NCI-H82 (cell line): ENCODE results near the gene DUOXA2.
"Not testable (repeated sequence)": the region's sequence is repeated elsewhere in the genome, so short reads cannot be mapped to it uniquely, and the experiment has no call there.

Source experiments
- DNase-seq: peaks from one replicate; lab custom pipeline; 2025; lab: John Stamatoyannopoulos, UW

DUOXA2 gene

DNA sequence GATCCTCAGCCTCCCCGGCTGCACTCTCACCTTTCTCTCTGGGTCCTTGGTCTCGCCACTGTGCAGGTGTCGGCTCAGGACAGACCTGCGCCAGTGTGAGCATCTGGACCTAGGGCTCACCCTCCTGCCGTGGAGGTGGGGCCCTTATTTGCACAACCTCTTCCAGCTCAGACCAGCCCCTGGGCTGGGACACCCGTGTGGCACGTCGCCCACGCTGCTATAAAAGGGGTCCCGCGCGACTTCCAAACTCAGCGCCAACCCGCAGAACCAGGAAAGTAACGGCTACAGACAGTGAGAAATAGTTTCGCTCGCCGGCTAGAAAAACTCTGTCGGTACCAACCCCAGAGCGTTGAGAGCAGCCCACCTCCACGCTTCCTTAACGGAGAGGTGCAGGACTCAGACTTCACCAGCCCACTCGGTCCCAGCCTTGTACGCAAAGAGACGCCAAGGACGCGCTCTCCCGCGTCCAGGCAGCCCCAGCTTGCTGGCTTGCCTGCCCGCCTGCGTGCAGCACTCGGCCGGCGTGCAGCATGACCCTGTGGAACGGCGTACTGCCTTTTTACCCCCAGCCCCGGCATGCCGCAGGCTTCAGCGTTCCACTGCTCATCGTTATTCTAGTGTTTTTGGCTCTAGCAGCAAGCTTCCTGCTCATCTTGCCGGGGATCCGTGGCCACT is at the start of gene DUOXA2, which contains the start of gene DUOX2:
Gene DUOXA2 (plus strand): TSS at position 251 of the 675 bp plus-strand sequence. CDS start 280 bp downstream, at position 531.
Gene DUOX2 (minus strand): TSS at position 97 of the 675 bp plus-strand sequence. CDS start 761 bp downstream, outside the sequence.
- DNase-seq = no peak

DNA sequence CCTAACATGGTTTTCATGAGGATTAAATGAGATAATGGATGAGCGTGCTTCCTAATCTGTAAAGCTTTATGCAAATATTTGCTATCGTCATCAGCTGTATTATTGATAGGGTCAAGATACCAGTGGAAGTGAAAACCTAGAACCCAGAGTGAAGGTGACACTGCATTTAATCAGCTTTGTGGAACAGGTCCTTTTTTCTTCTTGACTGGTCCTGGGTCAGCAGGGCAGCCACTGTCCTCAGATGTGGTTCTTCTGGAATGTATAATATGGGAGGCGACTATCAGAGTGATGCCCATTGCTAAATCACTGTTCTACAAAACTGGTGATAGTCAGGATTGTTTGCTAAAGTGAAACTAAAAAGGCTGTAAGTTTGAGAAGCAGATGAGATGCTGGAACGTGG is 49.7 kb upstream of the DUOXA2 start:
- DNase-seq = no peak

DNA sequence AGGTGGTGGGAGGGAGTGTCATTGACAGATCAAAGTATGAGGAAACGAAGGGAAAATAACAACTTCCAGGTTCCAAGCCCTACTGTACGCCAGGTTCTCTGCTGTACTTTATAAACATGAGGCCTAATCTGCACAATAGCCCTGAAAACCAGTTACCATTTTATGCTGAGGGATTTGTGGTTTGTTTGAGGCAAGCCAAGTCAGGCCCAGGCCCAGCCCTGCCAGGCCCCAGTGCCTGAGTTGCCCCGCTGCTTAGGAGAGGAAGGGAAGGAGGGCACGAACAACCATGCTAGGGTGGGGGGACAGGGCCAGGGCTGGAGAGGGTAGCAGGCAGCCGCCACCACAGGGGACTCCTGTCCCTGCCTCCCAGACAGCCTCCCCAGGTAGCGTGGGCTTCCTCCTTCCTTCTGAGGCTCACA is 44.2 kb upstream of the DUOXA2 start:
- not testable (repeated sequence) for DNase-seq

DNA sequence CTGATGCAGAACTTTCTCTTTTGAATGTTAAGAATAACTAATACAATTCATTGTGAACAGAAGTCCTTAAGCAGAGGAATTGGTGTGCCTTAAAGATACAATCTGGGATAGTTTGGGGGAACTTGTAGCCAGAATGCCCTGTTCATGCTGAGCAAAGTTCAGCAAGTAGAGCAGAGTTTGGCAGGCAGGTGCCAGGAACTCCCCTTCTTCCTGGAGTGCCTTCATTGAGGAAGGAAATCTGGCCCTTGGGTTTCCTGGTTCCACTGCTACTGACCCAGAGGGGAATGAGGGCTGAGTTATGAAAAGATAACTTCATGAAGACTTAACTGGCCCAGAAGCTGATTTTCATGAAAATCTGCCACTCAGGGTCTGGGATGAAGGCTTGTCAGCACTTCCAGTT is 40.5 kb upstream of the DUOXA2 start:
- DNase-seq = not testable (repeated sequence)

DNA sequence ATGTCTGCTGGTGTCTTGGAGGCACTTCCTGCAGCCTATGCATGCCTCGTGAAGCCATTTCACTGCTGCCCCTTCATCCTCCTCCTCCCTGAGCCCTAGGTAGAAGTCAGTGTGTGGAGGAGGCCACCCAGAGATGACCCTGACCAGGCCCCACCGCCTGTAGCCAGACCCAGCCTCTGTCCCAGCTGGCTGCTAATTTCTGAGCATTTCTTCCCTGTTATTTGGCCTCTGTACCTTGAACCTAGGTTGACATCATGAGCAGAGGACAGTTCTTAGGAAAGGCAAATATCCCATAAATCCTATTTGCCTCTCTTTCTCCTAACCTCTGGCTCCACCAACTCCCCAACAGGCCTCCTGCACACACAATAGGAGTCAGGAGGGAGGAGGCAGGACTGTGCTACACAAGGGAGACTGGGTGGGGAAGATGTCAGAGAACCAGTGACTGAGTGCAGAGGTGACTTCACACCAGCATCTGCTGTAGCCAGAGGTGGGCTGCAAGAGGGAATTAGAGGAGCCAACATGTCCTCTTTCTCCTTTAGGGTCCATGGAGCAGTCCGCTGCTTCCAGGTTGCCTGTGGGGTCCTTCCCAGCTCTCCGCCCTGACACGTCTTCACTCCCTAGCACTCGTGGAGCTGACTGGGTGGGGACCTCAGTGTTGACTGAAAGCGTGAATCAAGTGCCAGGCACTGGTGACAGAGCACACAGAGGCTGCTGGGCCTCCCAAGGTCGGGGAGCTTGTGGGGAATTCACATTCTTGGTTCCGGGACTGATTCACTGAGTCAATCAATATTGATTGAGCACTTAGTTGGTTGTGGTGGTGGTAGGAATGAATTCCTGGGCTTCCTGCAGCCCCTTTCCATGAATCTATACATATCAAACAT is 38.4 kb upstream of the DUOXA2 start:
- not testable (repeated sequence) for DNase-seq

DNA sequence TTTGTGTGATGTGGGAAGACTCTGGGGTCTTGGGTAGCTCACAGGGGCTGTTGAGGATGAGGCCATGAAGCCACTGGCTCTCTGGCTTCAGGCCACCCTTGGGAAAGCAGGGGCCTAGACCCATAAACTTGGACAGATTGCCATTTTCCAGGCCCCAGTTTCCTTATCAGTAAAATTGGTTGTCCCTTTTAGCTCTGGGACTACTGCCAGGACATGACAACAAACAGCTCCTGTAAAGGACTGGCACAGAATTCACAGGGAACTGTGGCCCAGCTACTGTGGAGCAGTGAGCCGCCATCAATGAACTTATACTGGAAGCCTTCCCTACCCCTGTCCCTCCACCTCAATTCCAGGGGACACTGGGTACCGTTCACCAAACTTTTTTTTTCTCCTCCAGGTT is 36.7 kb upstream of the DUOXA2 start:
- not testable (repeated sequence) for DNase-seq

DNA sequence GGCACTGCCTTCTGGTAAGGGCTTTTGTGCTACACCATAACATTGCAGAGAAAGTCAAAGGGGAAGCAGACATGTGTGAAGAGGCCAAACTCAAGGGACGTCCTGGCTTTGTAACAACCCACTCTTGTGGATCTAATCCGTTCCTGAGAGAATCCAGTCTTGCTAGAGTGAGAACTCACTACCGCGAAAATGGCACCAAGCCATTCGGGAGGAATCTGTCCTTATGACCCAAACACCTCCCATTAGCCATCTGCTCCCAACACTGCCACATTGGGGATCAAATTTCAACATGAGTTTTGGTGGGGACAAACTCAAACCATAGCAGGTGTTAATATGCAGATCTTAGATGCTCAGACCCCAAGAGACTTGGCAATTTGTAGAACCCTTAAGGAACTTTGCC is 34.9 kb upstream of the DUOXA2 start:
- peak; percentile 35 for DNase-seq

DNA sequence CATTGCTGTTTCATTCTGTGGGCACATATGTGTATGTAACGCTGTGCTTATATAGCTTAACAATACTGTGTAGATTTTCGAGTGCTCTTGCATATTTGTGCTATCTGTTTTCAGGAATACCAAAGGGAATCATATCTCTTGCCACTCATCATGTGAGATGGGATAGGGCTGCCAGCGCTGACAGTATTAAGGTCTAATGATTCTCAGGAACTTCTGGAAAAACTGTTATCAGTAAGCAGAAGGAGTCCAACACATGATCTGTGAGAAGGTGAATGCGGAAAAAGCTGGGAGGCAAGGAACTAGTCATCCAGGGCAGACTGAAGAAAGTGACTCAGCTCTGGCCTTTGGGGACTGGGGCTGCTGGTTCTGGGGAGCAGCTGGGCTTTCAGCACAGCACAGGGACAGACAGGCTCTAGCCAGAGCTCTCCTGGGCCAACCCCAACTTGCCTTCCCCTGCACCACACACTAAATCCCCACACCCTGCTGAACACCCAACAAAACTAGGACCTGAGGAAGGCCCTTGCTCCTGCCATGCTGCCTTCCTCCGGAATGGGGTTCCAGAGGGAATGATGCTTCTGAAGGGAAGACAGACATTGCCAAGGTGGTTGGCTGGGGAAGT is 34.4 kb upstream of the DUOXA2 start:
- DNase-seq = not testable (repeated sequence)

DNA sequence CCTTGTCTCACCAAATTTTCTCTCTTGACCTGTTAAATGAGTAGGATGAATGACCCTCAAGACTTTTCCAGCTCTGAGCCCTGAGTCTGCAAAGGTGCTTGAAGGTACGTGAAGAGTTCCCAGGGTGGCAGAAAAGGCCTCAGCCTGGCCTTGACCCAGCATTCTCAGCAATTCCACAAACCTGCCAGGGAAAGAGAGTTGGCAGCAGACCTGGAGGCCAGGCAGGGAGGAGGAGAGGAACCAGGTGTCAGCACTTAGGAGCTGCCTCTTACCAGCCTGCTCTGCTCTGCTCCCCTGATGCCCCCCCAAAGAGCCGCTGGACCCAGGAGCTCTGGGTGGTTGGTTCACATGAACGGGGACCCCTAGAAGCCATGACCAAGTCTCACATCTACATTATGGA is 33.5 kb upstream of the DUOXA2 start:
- DNase-seq = not testable (repeated sequence)

DNA sequence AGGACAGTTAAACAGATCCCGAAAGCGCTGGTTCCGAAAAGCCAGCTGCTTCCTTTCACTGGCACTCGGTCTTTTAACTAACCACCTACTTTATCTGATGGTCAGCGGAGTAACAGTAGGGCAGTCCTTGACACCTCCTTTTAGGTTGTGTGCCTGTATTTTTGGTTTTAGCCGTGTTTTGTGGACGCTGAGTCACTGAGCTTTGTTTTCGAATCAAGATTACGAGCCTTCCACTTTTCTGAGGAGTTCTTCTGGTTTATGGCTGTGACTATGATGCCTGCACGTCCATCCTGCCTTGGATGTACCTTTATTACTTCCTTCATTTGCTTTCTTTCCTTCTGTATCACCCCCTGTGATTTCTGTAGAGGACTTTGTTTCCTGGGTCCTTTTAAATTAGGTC is 31.7 kb upstream of the DUOXA2 start:
- not testable (repeated sequence) for DNase-seq

DNA sequence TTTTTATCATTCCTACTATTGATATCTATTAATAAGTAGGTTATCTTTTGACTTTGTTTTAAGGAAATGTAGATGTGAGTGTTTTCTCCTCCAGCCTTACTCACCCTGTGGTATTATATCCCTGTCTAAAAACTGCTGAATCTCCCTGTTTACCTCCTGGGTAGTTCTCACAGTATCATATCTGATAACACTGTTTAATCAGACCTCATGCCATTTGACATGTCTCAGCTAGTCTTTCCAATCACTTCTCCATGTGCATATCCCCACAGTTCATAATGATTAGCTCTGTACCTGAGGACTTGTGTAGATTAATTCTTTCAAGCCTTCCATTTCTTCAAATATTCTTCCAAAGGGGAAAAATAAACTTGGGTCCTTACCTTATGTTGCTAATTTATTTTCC is 30.9 kb upstream of the DUOXA2 start:
- DNase-seq = no peak

DNA sequence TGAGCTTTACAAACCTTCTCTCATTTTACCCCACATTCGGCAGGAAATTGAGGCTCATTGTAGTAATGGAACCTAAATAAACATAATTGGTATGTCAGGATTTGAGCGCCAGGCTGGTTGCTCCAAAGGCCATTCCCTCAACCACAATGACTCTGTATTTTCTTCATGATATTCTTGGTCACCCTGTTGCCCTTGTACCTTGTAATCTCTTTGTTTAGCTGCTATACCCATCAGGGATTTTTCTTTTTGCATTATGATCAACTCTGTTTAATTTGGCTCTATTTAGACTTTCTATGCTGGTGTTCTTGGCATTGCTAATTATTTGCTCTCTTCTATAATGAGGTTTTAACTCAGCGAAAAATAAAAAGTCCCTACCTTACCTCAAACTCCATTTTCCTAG is 30.0 kb upstream of the DUOXA2 start:
- no peak for DNase-seq

DNA sequence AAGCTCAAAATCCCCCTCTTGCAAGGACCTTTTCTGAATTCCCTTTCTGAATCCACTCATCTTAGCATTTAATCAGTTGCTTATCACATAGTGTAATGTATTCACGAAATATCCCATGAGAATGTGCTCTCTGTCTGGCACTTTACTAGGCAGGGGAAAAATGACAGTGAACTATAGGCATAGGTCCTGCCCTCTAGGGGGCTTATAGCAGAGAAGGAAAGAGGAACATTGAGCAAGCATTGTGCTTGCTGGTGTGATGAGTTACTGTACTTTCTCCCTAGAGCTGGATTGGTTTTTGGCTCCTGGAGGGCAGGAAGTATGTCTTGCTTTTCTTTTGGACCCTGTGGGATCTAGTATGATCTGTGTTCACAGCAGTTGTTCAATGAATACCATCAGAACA is 26.6 kb upstream of the DUOXA2 start:
- peak; percentile 14 for DNase-seq

DNA sequence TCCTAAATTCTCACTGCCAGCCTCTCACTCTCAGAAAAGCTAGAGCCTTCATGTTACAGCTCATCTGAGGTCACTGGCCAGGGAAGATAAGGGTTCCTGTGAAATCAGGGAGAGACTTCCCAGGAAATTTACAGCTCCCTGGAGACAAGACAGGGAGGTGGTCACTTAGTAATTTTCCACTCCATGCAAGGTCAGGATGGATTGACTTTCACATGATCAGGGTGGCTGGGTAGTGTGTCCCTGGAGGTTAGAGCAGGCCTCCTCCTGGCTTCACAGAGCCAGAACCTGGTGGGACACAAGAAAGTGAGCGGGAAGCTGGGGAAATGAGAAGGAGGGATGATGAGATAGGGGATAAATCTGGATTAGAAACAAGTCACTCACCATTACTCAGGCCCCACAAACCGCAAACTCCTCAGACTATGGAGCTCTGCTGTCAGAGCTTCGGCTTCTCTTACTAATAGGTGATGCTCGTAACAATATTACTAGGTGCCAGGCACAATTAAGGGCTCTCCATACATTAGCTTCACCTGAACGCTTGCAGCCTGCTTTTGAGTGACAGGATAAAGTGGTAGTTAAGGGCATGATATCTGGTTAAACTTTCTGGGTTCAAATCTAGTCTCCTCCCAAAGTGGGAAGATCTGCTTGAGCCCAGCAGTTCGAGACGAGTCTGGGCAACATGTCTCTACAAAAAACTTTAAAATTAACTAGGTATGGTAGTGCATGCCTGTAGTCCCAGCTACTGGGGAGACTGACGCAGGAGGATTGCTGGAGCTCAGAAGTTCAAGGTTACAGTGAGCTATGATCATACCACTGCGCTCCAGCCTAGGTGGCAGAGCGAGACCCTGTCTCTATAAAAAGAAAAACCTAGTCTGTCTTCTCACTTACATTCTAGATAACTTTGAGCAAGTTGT is 25.1 kb upstream of the DUOXA2 start:
- DNase-seq = peak; percentile 10

DNA sequence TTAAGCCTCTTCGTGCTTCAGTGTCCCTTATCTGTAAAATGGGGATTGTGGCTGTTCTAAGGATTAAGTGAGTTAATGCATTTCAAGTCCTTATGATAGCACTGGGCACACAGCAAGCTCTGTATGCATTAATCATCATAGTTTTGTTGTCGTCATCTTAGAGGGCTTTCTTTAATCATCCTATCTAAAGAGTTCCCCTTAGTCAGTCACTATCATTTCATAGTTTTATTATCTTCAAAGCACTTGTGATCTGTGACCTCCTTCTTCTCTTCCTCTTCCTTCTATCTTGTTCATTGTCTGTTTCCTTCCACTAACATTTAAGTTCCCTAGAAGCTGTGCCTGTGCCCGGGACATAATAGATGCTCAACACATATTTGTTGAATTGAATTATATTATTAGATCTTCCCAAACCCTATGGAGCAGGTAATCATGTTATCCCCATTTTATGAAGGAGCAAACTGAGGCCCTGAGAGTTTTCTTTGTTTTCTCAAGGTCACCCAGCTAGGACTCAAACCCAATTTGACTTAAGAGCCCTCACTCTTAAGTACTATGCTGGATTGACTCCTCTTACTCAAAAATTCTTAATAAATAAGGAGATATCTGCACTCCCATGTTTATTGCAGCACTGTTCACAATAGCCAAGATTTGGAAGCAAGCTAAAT is 24.3 kb upstream of the DUOXA2 start:
- DNase-seq = no peak

DNA sequence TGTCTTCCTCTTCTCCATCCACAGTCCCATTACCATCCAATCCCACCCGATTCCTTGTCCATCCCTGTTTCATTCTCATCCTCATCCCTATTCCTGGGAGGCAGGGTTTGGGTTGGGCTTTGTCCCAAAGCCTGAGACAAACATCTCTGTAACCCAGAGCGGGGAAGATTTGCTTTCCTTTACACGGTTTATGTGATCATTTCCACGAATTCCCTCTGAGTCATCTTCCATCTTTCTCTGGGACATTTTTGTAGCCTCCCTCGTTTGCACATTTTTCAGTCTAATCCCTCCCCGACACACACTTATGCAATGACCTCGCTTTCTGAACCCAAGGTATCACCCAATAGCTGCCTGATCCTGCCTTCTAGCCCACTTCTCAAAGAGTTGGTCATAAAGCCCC is 23.0 kb upstream of the DUOXA2 start:
- no peak for DNase-seq

DNA sequence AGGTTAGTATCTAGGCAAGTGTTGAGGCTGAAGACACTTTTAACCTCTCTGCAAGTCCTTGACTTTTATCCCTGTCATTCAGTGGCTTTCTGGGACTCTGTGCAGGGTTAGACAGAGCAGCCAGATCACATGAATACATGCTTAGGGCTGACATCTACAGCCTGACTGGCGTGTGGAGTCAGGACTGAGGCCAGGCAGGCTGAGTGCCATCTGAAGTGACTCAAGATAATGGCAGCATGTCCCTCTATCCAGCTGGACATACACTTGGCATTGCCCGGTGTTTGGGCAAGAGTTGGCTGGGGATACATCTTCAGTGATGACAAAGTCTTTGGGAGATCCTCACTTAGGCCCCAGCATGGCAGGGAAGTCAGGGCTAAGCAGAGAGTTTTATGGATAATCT is 22.6 kb upstream of the DUOXA2 start:
- no peak for DNase-seq

DNA sequence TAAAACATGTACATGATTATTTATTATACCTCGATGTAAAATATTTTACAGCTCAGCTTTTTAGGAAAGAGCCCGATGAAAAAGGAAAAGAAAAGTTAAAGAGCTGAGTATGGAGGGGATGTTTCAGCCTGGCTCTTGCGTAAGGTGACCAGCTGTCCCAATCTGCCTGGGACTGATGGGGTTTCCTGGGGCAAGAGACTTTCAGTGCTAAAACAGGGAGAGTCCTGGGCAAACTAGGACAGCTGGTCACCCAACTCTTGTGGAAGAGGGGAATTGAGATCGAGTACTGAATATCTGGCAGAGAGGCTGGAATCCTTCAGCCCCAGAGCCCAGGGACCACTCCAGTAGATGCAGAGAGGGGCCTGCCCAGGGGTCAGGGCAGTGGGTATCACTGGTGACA is 21.1 kb upstream of the DUOXA2 start:
- DNase-seq = no peak

DNA sequence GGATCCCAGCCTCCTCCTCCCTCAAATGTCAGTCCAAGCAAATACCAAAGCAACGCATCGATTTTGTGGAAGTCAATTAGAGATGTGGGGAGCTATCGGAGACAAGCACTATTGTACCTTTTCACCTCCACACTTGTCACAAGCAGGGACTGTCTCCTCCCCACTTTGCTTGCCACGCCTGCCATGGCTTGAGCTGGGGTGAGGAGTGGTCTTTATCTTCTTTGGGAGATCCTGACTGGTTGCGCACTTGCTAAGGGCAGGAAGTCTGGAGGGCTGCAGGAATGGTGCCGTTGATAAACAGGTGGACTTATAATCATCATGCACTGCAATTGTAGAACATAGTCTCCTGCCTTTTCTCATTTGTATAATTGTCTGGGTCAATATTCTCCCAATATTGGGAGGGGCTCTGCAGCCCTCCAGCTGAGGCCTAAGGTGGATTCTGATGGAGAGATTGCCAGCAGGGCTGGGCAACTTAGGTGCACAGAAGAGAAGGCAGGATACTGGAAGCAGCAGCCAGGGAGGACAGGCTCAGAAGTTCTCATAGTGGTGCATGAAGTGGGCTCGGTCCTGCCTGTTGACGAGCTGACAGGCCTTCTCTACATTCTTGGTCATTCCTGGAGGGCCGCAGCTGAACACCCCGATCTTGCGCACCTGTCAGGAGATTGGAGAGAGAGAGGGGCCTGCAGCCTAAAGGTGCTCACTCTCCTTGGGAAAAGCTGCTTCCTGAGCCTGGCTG is 20.3 kb upstream of the DUOXA2 start:
- DNase-seq = no peak

DNA sequence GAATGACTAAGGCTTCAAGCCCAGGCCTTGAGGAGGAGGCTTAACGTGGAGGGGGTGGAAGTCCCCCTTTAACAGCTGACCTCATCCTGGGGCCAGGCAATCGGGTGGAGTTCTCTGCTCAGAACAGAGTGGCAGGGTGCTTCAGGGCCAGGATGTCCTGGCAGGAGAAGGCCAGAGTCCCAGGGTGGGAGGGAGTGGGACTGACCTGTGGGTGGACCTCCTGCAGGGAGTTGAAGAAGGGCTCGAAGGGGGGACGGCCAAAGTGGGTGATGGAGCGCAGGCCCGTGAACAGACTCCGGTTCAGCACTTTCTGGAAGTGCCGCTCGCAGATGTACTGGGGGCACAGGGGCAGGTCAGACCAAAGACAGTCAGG is 19.8 kb upstream of the DUOXA2 start:
- DNase-seq = peak; percentile 10
